Effector memory CD8-positive, alpha-beta T cell (primary cell): ENCODE data around the gene TNS4.

Experiments used
- ATAC-seq: fragments of 150-1000 bp; cut with Tn5 transposase; replicated peaks from 2 replicates; pipeline ENCODE4 v1.10.0; 2021; ENCODE audit warnings: mild to moderate bottlenecking, moderate library complexity
- DNase-seq, 3 experiments: peaks; one replicate each; pipeline ENCODE4 v3.0.0; 2021
- H3K27ac Mint-ChIP-seq, 2 donors: one replicate each; pipeline ENCODE4 v1.8.0; 2022; ENCODE audit warnings: mild to moderate bottlenecking in 2 of 2, mixed read lengths in 2 of 2, moderate library complexity in 2 of 2
- H3K27me3 Mint-ChIP-seq, 2 donors: one replicate each; pipeline ENCODE4 v1.8.0; 2022; ENCODE audit warnings: mixed read lengths in 2 of 2
- H3K36me3 Mint-ChIP-seq: one replicate; pipeline ENCODE4 v1.8.0; 2022; ENCODE audit warnings: mild to moderate bottlenecking, moderate library complexity, mixed read lengths; ENCODE audit not compliant: insufficient read depth
- H3K4me1 Mint-ChIP-seq, 2 donors: one replicate each; pipeline ENCODE4 v1.8.0; 2022; ENCODE audit warnings: low read depth in 2 of 2, mixed read lengths in 2 of 2
- H3K4me3 Mint-ChIP-seq, 2 donors: one replicate each; pipeline ENCODE4 v1.8.0; 2022; ENCODE audit warnings: mild to moderate bottlenecking in 2 of 2, mixed read lengths in 2 of 2, moderate library complexity in 2 of 2
- H3K9me3 Mint-ChIP-seq, 2 donors: one replicate each; pipeline ENCODE4 v1.8.0; 2022; ENCODE audit warnings: mixed read lengths in 2 of 2

TNS4 gene

DNA sequence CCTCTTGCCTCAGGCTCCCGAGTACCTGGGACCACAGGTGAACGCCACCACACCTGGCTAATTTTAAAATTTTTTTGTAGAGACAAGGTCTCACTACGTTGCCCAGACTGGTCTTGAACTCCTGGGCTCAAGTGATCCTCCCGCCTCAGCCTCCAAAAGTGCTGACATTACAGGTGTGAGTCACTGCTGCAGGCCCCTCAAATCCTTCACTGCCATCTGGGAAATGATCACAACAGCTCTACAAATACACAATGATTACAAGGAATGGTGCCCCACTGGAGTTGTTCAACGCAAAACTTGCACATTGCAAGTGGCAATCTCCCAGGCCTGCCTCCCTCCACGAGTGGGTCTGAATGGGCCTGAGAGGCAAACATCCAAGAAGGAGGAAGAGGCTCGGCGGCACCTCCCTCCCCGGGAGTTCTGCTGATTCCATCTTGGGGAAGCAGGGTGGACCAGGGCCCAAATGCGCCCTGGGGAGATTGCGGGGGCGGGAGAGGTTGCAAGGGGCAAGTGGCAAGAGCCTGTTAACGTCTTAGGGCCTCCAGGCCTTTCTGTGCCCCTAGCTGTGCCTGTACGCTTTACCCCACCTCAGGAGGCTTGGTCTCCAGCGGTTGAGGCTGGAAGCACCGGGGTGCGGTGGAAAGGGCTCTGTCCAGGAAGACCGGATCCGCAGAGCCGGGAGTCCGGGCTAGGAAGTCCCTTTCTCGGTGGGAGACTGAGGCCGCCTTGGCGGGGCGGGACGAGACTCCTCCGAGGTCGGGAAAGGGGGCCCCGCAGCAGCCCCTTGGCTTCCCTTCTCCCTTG, 58.8 kb downstream of the TNS4 start:
- no peak overlapping the region for H3K27ac Mint-ChIP-seq
- no peaks in the 10 kb centered on the region for H3K27me3 Mint-ChIP-seq
- DNase-seq: no peak
- H3K4me3 Mint-ChIP-seq: peak overlapping the region; percentile 41 to 57
- no peaks in the 10 kb centered on the region for H3K9me3 Mint-ChIP-seq
- ATAC-seq: no peak
- peaks cover 16% of the 10 kb centered on the region for H3K36me3 Mint-ChIP-seq
- peaks cover 20 to 27% of the 10 kb centered on the region in 2 donors for H3K4me1 Mint-ChIP-seq

DNA sequence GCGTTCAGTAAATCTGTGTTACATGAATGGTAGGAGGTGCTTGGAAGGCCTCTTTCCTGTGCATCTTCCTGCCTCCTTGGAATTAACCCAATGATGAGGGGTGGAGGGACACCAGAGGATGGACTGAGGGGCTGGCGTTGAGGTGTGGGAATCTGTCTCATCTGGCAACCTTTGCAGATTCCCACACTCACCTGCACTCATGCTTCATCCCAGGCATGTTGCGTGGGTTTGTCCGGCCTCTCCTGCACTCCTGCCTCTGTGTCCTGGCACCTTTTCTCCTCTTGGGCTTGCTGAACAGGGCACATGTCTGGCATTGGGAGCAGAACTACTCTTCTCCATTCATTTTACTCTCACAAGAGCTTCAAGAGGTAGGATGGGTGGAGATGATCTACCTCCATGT, 61.3 kb downstream of the TNS4 start:
- DNase-seq (no peak), ATAC-seq (no peak)
- peaks cover 16 to 23% of the 10 kb centered on the region in 2 donors for H3K4me1 Mint-ChIP-seq
- peaks cover 15% of the 10 kb centered on the region for H3K36me3 Mint-ChIP-seq
- H3K27me3 Mint-ChIP-seq: no peaks in the 10 kb centered on the region
- no peak overlapping the region for H3K27ac Mint-ChIP-seq
- H3K4me3 Mint-ChIP-seq: no peak overlapping the region
- H3K9me3 Mint-ChIP-seq: no peaks in the 10 kb centered on the region

DNA sequence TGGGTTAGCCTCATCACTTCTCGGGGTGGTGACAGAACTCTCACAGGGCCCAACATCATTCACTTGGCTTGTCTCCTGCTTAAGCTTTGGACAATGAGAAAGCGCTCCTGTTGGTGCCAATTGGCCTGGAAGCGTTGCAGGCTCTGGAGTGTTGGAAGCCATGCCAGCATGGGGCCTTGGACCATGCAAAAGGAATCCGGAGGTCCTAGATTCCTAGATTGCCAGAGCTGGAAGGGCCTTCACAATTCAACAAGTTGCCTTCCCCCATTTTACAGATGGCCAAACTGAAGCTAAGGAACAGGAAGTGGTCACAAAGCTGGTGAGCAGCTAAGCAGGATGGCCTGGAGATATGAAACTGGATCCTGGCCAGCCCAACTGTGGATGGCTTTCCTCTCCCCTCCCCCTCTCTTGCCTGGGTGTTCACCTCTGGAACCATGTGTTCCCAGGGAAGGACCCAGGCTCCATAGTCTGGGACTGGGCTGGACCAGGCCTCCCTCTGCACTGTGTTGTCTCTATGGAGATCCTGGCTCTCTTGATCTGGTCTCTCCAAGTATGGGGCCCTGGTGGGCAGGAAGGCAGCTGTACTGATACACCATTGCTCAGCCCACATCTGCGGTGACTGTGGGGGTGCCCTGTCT, 64.2 kb downstream of the TNS4 start:
- Mint-ChIP-seq H3K9me3 (no peaks in the 10 kb centered on the region), H3K4me1 (peaks cover 3 to 6% of the 10 kb centered on the region in 2 donors), H3K27me3 (no peaks in the 10 kb centered on the region), H3K36me3 (no peaks in the 10 kb centered on the region), H3K4me3 (no peak overlapping the region), H3K27ac (no peak overlapping the region)
- DNase-seq: no peak
- ATAC-seq: no peak

DNA sequence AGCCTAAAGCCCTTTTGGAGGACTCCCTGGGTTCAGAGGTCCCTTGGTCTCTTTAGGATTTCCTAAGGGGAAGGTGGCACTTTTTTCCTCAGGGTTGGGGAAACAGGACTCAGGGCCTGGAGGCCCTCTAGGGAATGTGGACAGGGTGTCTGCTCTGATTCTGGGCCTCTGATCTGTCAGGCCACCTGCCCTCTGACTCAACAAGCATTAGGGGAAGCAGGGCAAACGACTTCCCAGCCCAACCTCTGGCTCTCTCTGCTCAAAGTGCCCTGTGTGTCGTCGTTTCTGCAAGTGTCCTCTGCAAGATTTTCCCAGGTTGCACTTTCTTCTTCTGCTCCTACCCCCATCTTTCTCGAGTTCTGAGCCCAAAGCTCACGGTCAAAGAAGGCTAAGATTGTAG, 64.8 kb downstream of the TNS4 start:
- no peak for ATAC-seq
- Mint-ChIP-seq H3K27me3 (peaks cover 0 to 3% of the 10 kb centered on the region in 2 donors), H3K36me3 (no peaks in the 10 kb centered on the region), H3K9me3 (no peaks in the 10 kb centered on the region), H3K4me1 (peaks cover 3 to 6% of the 10 kb centered on the region in 2 donors), H3K4me3 (no peak overlapping the region), H3K27ac (no peak overlapping the region)
- DNase-seq: no peak

DNA sequence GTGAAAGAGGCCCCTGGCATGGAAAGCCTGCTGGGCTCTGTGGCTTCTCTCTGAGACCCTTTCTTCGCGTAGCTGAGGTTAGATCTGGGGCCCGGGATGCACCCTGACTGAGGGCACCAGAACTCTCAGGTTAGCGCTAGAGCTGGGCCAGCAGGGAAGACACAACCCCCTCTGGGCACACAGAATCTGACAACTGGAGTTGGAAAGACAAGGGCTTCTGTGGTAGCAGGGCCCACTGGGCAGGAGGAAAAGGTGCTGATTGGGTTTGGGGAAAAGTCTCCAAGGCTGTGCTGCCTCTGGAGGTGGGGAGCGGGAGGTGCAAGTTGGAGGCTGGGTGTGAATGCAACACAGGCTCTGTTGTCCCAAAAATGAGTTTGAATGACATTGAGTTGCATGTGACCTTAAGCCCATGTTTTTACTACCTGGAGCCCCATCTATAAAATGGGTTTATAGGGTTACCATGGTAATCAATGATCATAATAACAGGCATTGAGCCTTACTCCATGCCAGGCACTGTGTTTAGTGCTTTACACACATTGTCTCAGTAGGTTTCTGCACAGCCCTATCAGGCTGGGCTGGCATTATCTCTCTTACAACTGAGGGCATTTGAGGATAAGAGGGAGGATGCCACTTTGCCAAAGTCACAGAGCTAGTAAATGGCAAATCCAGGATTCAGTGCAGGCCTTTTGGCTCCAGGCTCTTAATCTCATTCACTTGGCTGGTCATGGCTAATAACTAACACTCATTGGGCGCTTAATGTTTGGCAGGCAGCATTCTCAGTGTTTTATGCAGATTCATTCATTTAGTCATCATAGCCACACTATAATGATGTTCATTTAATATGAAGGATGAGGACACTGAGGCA, 67.6 kb downstream of the TNS4 start:
- H3K27me3 Mint-ChIP-seq: peaks cover 0 to 11% of the 10 kb centered on the region in 2 donors
- H3K36me3 Mint-ChIP-seq: peaks cover 2% of the 10 kb centered on the region
- no peak overlapping the region for H3K27ac Mint-ChIP-seq
- H3K4me3 Mint-ChIP-seq: no peak overlapping the region
- no peaks in the 10 kb centered on the region for H3K9me3 Mint-ChIP-seq
- DNase-seq (no peak), ATAC-seq (no peak)
- H3K4me1 Mint-ChIP-seq: peaks cover 3% of the 10 kb centered on the region in 2 donors

DNA sequence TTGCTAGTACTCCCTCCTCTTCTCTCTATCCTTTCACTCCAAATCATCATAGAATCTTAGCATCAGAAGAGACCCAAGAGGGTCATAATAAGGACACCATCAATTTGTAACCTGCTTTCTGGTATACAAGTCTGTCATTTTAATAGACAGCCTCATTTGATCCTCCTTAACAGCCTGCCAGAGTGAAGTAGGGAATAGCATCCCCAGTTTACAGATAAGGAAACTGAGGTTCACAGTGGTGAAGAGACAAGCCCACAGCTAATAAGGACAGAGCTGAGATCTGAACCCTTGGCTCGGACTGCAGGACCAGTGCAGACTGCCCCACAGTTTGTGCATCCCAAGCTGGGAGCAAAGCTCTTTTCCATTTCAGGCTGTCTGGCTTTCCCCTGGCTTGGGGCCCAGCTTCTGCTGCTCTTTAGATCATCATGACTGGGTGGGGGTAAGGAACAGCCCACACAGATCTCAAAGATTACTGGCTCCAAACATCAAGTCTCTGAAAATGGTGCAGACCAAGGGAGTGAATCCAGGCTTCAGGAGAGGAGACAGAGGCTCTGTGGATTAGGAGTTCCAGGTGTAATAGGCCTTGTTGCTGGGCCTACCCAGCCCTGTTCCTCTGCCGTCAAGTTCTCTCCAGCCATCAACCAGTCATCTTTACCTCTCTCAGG, 68.4 kb downstream of the TNS4 start:
- Mint-ChIP-seq H3K27ac (no peak overlapping the region), H3K9me3 (no peaks in the 10 kb centered on the region), H3K36me3 (peaks cover 5% of the 10 kb centered on the region), H3K4me1 (peaks cover 3 to 4% of the 10 kb centered on the region in 2 donors), H3K27me3 (peaks cover 0 to 11% of the 10 kb centered on the region in 2 donors), H3K4me3 (no peak overlapping the region)
- no peak for DNase-seq
- ATAC-seq: no peak

DNA sequence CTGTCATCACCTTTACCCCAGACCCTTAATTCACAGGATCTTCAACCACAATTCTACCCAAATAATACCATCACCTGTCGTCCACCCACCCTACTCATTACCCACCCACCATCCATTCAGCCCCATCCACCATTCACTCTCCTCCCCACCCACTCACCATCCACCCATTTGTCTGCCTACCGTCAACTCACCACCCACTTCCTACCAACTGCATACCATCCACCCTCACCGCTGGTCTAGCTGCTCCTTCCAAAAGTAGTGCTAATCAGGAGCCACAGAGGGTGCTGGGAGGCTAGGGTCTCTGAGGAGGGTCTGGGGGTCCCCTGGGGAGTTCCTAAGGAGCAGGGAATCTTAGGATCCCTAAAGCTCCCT, 70.2 kb downstream of the TNS4 start:
- Mint-ChIP-seq H3K27ac (peak overlapping the region in 1 of 2 donors; percentile 39), H3K36me3 (peaks cover 5% of the 10 kb centered on the region), H3K27me3 (peaks cover 0 to 11% of the 10 kb centered on the region in 2 donors), H3K9me3 (no peaks in the 10 kb centered on the region), H3K4me3 (no peak overlapping the region), H3K4me1 (peaks cover 11 to 17% of the 10 kb centered on the region in 2 donors)
- ATAC-seq: no peak
- DNase-seq: no peak

DNA sequence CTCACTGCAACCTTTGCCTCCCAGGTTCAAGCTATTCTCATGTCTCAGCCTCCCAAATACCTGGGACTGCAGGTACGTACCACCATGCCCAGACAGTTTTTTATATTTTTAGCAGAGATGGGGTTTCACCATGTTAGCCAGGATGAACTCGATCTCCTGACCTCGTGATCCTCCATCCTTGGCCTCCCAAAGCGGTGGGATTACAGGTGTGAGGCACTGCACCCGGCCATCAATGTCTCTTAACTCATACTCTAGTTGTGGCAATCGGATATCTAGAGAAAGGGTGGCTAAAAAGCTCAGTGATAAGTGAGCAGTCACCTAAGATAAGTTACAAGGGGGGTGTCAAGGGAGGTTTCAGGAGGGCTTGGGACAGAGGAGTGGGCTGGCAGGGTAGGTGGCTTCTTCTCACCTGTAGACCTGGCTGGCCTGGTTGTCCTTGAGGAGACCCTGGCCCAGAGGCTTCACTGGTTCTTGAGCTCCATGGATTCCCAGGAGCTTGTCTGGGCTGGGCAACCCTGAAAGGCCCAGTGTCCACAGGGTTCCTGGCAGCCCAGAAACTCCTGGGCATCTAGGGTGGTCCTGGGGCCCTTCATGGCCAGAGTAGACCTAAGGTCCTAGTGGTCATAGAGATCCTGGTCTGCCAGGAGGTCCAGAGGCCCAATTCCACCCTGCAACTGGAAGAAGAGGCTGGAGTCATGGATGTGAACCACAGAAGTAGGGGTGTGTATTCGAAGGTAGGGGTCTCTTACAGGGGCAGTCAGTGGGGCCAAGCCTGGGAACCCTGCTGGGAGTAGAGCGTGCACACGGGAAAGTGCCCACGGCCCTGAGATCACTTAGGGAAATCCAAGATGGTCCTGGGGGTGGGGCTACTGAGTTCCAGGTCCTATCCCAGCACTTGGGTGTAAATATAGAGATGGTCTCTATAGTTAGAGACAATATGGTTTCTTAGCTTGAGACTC, 70.9 kb downstream of the TNS4 start:
- Mint-ChIP-seq H3K27ac (no peak overlapping the region), H3K4me3 (no peak overlapping the region)

DNA sequence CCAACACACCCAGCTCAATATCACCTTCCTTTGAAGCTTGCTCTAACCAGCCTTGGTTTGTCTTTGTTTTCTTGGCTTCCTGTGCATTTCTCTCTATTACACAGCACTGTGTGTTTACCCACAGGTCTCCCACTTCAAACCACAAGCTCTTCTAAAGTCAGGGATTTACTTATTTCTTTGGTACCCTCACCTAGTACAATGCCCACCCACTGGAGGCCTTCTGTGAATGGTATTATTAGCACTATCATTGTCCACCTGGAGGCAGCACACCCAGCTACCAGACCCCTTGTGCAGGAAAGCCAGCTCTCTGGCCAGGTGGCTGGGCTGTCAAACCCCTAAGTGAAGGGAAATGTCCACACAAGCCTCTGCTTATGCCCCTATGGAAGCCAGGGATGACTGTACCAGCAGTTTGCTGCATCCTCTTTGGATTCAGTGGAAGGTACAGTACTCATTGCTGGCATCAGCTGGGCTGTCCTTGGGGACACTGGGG, 74.4 kb downstream of the TNS4 start:
- H3K4me1 Mint-ChIP-seq: peaks cover 18 to 22% of the 10 kb centered on the region in 2 donors
- H3K4me3 Mint-ChIP-seq: no peak overlapping the region
- peaks cover 5% of the 10 kb centered on the region for H3K36me3 Mint-ChIP-seq
- peak overlapping the region in 1 of 2 donors; percentile 46 for H3K27ac Mint-ChIP-seq
- peaks cover 0 to 11% of the 10 kb centered on the region in 2 donors for H3K27me3 Mint-ChIP-seq
- no peaks in the 10 kb centered on the region for H3K9me3 Mint-ChIP-seq
- peak; percentile 87 for ATAC-seq
- DNase-seq: no peak

More for the DNA sequence above, 70.9 kb downstream of the TNS4 start:
- DNase-seq (no peak), ATAC-seq (no peak)
- H3K9me3 Mint-ChIP-seq: no peaks in the 10 kb centered on the region
- H3K4me1 Mint-ChIP-seq: peaks cover 17 to 22% of the 10 kb centered on the region in 2 donors
- peaks cover 5% of the 10 kb centered on the region for H3K36me3 Mint-ChIP-seq
- peaks cover 0 to 11% of the 10 kb centered on the region in 2 donors for H3K27me3 Mint-ChIP-seq
